Fibroblast of mammary gland (primary cell): Measurements from ENCODE around the gene TIMP2.
A peak's percentile ranks its signal among the peaks of the same experiment; 100 is the strongest.
"Not testable (repeated sequence)": the region's sequence is repeated elsewhere in the genome, so short reads cannot be mapped to it uniquely, and the experiment has no call there.

Source experiments
- DNase-seq: peaks from one replicate; pipeline ENCODE4 v3.0.0-alpha.2; 2010; ENCODE audit warnings: low read depth
- H3K4me3 ChIP-seq: 2 replicates; pipeline ENCODE4 v1.5.1; 2011; ENCODE audit warnings: low read depth, mild to moderate bottlenecking, low read length, moderate library complexity; ENCODE audit not compliant: control insufficient read depth
- TF ChIP-seq, protein P1 (sequence below): conservative IDR thresholded peaks from 2 replicates; pipeline ENCODE4 v1.5.1; 2011; ENCODE audit warnings: low read depth, low read length, inconsistent platforms; ENCODE audit not compliant: control insufficient read depth, insufficient read depth

TIMP2 gene

DNA sequence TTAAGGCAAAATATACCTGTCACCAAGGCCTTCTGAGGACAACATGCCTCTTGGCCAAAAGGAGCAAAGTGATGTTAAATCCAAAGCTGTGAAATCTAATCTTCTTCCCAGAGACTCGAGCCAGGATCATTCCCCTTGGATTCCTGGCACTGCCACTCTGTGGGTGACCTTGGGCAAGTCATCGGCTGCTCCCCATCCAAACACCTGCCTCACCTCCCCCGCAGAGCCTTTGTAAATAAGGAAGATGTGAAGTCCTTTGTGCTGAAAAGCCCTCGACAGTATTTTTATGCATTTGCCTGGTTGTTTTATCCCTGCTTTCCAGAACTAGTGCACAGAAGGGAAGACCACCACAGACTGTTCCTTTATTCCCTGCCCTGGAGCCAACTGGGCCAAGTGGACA lies 16.8 kb downstream of the TIMP2 start:
- TF ChIP-seq, protein P1, sequence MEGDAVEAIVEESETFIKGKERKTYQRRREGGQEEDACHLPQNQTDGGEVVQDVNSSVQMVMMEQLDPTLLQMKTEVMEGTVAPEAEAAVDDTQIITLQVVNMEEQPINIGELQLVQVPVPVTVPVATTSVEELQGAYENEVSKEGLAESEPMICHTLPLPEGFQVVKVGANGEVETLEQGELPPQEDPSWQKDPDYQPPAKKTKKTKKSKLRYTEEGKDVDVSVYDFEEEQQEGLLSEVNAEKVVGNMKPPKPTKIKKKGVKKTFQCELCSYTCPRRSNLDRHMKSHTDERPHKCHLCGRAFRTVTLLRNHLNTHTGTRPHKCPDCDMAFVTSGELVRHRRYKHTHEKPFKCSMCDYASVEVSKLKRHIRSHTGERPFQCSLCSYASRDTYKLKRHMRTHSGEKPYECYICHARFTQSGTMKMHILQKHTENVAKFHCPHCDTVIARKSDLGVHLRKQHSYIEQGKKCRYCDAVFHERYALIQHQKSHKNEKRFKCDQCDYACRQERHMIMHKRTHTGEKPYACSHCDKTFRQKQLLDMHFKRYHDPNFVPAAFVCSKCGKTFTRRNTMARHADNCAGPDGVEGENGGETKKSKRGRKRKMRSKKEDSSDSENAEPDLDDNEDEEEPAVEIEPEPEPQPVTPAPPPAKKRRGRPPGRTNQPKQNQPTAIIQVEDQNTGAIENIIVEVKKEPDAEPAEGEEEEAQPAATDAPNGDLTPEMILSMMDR: no peak

DNA sequence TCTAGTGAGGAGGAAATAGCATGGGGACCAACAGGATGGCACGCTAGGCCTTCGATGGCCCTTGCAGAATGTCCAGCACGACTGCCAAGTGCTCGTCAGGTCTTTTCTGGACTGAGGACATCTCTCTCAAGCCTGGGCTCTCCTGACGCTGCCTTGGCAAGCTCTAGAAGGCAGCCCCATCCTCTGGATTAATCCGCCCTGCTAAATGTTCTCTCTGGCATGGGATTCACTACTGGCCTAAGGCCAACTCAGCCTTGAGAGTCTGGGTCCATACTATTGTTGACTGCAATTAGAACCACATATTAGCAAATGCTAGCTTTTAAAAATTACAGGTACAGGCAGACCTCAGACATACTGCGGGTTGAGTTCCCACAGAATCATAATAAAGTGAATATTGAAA lies 19.6 kb downstream of the TIMP2 start:
- DNase-seq: no peak
- H3K4me3 ChIP-seq: no peak overlapping the region
- TF ChIP-seq, protein P1: no peak

More for the DNA sequence above, 16.8 kb downstream of the TIMP2 start:
- no peak for DNase-seq
- H3K4me3 ChIP-seq: no peak overlapping the region

DNA sequence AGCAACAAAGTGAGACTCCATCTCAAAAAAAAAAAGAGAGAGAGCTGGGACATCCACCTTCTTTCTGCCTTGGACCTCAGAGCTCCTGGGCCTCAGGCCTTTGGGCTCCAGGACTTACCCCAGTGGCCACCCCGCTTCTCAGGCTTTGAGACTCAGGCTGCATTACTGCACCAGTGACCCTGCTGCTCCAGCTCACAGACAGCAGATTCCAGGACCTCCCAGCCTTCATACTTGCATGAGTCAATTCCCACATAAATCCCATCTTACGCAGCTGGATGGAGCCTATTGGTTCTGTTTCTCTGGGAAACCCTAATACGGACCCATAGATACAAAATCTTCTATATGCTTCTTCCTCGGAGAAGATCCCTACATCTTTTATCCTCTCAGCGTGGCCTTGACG lies 20.1 kb downstream of the TIMP2 start:
- TF ChIP-seq, protein P1: no peak
- no peak overlapping the region for H3K4me3 ChIP-seq
- DNase-seq: peak; percentile 56

DNA sequence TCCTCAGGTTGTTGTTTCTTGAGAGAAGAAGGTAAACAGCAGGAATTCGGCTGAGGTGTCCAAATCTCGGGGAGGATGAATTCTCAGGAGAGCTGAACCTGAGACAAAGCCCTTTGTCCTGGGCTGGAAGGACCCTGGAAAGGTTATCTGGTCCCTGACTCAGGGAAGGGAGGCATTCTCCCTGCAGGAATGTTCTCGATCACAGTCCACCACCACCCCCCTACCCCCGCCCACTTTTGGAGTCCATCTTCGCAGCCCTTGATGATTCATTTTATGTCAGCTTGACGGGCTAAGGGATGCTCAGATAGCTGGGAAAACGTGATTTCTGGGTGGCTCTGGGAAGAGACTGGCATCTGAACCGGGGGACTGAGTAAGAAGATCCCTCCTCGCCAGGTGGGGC lies 20.8 kb downstream of the TIMP2 start:
- TF ChIP-seq, protein P1: no peak
- H3K4me3 ChIP-seq: no peak overlapping the region
- DNase-seq: peak; percentile 41

DNA sequence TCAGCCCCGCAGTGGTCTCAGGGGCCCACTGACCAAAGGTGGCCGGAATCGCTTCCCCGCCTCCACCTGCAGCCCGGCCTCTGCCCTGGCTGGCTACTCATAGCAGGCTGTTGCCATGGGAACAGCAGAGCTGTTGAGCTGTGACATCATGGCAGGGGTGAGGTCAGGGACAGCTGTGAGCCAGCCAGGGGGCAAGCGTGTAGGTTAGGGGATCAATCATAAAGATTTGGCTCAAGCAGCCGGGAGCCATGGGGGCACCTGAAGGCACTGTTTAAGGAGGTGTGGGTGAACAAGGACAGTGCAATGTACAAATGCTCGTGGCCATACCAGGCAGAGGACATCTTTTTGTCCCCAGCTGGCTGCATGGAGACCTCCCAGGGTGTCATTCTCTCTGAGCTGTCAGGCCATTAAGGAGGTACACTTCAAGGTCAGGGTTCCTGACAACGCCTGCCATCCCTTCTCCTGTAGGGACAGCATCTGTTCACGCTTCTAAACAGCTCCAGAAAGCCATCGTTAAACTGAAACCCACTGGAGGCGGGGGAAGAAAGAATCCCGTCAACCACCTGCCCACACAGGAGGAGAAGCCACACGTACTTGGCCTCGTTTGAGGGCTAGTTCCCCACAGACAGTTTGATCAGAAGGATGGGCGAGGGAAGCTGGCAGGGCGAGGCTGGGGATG lies 21.9 kb downstream of the TIMP2 start, which contains the start of gene CEP295NL:
CEP295NL (minus strand) TSS at position 101 of the 679 bp plus-strand sequence. CDS start 1,373 bp downstream, outside the sequence.
- no peak within 1 kb of the TSS for H3K4me3 ChIP-seq
- peak; percentile 69 for DNase-seq
- TF ChIP-seq, protein P1: no peak

DNA sequence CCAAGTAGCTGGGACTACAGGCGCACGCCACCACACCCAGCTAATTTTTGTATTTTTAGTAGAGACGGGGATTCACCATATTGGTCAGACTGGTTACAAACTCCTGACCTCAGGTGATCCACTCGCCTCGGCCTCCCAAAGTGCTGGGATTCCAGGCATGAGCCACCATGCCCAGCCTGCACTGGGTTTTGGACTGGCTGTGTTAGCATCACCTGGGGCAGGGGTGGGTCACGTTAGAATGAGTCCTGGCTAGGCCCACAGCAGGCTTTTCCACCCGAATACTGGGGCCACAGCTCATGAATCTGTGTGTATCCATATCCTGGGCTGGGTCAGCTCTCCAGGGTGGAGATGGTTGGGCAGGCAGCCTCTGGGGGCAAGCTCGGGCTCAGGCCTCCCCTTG lies 23.0 kb downstream of the TIMP2 start:
- DNase-seq, H3K4me3 ChIP-seq: not testable (repeated sequence)

DNA sequence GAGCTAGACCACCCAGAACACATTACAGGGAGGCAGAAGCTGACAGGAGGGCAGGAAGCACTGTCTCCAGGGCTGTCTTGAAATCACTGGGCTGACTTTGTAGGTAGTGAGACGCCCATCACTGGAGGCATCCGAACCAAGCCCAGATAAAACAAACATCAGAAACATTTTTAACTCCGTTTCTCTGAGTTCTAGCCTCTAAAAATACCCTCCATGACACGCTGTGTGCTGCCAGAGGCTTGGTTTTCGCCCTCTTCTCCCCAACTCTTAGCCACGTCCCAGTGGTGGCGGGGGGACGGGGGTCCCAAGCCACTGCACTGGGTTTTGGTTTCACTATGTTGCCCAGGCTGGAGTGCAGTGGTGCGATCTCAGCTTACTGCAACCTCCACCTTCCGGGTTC lies 23.4 kb downstream of the TIMP2 start:
- H3K4me3 ChIP-seq: no peak overlapping the region
- DNase-seq: no peak
- TF ChIP-seq, protein P1: no peak
